K562 (cell line): ENCODE results near the gene IRF9. TPM values are rescaled to one million over a fixed set of nuclear protein-coding genes. Genes with fewer than 3 reads are reported as not detected.

ENCODE experiments used
- ATAC-seq: fragments of 200-7000 bp; cut with Tn5 transposase; 3 replicates; pipeline ENCODE4 v1.9.1; 2020; ENCODE audit warnings: moderate library complexity
- BruUV-seq: library from RNA; stranded (reverse); fragments of 400-500 nt; replicated peaks from 2 replicates; lab custom pipeline; 2021; lab: Mats Ljungman, UMichigan
- CTCF ChIA-PET: fragments of 300-600 bp; formaldehyde crosslinking; extraction: SDS; loops from one replicate; lab custom pipeline; 2021; ENCODE audit warnings: low intra/inter-chr PET ratio; lab: Yijun Ruan, JAX
- POLR2A ChIA-PET: fragments of 300-600, 350-650 bp; sonication (Branson Sonifier 250); formaldehyde crosslinking; extraction: SDS; loops from one replicate; lab custom pipeline; 2021; ENCODE audit warnings: antibody characterized with exemption, inconsistent platforms; lab: Yijun Ruan, JAX
- DNase-seq, 4 experiments: peaks; one replicate each; pipeline versions ENCODE4 v3.0.0 to v3.0.0-alpha.2; 2011 to 2018; ENCODE audit warnings: low spot score in 3 of 4, mixed read lengths in 3 of 4; ENCODE audit errors: extremely low read depth in 1 of 4
- FAIRE-seq: peaks from 2 replicates; lab custom pipeline; 2011; peaks lifted over from hg19 to GRCh38; lab: Jason Lieb, UNC
- H2AFZ ChIP-seq: 2 replicates; pipeline ENCODE4 v1.6.0; 2011; ENCODE audit warnings: low read depth, low read length, control low read depth, inconsistent platforms
- H3K27ac ChIP-seq: fragments of 200-600 bp; 3 replicates; pipeline ENCODE4 v1.8.0; 2011; ENCODE audit warnings: low read depth, mild to moderate bottlenecking, control low read depth, inconsistent platforms, low read length, moderate library complexity, mixed read lengths; ENCODE audit errors: extremely low read depth
- H3K27me3 ChIP-seq, 2 experiments: fragments of 300-600 bp in 1 of 2; 2 replicates in 1 of 2; 3 replicates in 1 of 2; pipeline versions ENCODE4 v1.6.0 to v1.8.0; 2011; ENCODE audit warnings: inconsistent platforms in 2 of 2, low read length in 2 of 2, mild to moderate bottlenecking in 1 of 2, mixed read lengths in 1 of 2, moderate library complexity in 1 of 2; ENCODE audit not compliant: control insufficient read depth in 2 of 2, insufficient read depth in 2 of 2
- H3K36me3 ChIP-seq: fragments of 300-600 bp; 3 replicates; pipeline ENCODE4 v1.8.0; 2011; ENCODE audit warnings: mild to moderate bottlenecking, low read length, inconsistent platforms; ENCODE audit not compliant: control insufficient read depth, insufficient read depth
- H3K4me1 ChIP-seq, 2 experiments: fragments of 200-600 bp in 1 of 2; replicated peaks in 1 of 2; 2 replicates in 1 of 2; 3 replicates in 1 of 2; pipeline versions ENCODE4 v1.5.1 to v1.8.0; 2011; ENCODE audit warnings: inconsistent platforms in 2 of 2, low read length in 2 of 2, mild to moderate bottlenecking in 1 of 2, mixed read lengths in 1 of 2, moderate library complexity in 1 of 2; ENCODE audit not compliant: control insufficient read depth in 2 of 2, insufficient read depth in 2 of 2
- H3K4me2 ChIP-seq: 2 replicates; pipeline ENCODE4 v1.6.1; 2011; ENCODE audit warnings: low read length, control low read depth, inconsistent platforms, mixed read lengths; ENCODE audit not compliant: insufficient read depth
- H3K4me3 ChIP-seq: fragments of 200-600 bp; sonication (generic), shearing (Covaris generic); 2 replicates; pipeline ENCODE4 v1.5.1; 2016; ENCODE audit warnings: control low read depth, inconsistent platforms
- H3K79me2 ChIP-seq: fragments of 200-600 bp; 3 replicates; pipeline ENCODE4 v1.8.0; 2011; ENCODE audit warnings: low read length, inconsistent platforms; ENCODE audit not compliant: control insufficient read depth, insufficient read depth
- H3K9ac ChIP-seq, 2 experiments: 2 replicates each; pipeline versions ENCODE4 v1.6.0 to v1.6.1; 2011; ENCODE audit warnings: low read depth in 2 of 2, low read length in 2 of 2, control low read depth in 1 of 2, inconsistent platforms in 1 of 2, mild to moderate bottlenecking in 1 of 2, mixed read lengths in 1 of 2; ENCODE audit not compliant: insufficient read depth in 1 of 2
- H3K9me1 ChIP-seq: one replicate; pipeline ENCODE4 v1.6.0; 2011; ENCODE audit warnings: inconsistent platforms, mild to moderate bottlenecking, low read length, moderate library complexity; ENCODE audit not compliant: control insufficient read depth, insufficient read depth
- H3K9me3 ChIP-seq: replicated peaks from 2 replicates; pipeline ENCODE4 v1.5.1; 2011; ENCODE audit warnings: low read depth, low read length, inconsistent platforms; ENCODE audit not compliant: control insufficient read depth, insufficient read depth
- H4K20me1 ChIP-seq: replicated peaks from 2 replicates; pipeline ENCODE4 v1.6.1; 2011; ENCODE audit warnings: low read length, inconsistent platforms, mixed read lengths; ENCODE audit not compliant: control insufficient read depth, insufficient read depth
- ARHGAP35 ChIP-seq: fragments of 450-650 bp; IDR thresholded peaks from 2 replicates; pipeline ENCODE4 v1.6.1; 2018; ENCODE audit not compliant: partially characterized antibody
- CSDE1 ChIP-seq, 2 experiments: fragments of 450-650 bp; IDR thresholded peaks; 2 replicates each; pipeline ENCODE4 v1.6.1; 2016; ENCODE audit warnings: mild to moderate bottlenecking in 1 of 2
- ETV1 ChIP-seq: fragments of 450-650 bp; conservative IDR thresholded peaks from 2 replicates; pipeline ENCODE4 v1.6.1; 2016; ENCODE audit warnings: missing genetic modification characterization, control low read depth, low read depth, missing compliant biosample characterization
- MAFG ChIP-seq: fragments of 450-650 bp; conservative IDR thresholded peaks from 2 replicates; pipeline ENCODE4 v1.6.1; 2016; ENCODE audit warnings: missing genetic modification characterization, missing compliant biosample characterization
- PPARD ChIP-seq: fragments of 250-450 bp; sonication (Bioruptor Pico); IDR thresholded peaks from 2 replicates; pipeline ENCODE4 v1.8.0; 2022; ENCODE audit warnings: inconsistent platforms, mild to moderate bottlenecking, moderate library complexity
- WGBS: fragments of 100-300 bp; shearing (Covaris generic); methylation state at CpG from one replicate; pipeline ENCODE4 v1.1.6; 2016; ENCODE audit warnings: low coverage, mixed read lengths; ENCODE audit not compliant: insufficient coverage; ENCODE audit errors: missing lambda C conversion rate; 5-methylcytosine and 5-hydroxymethylcytosine counted together
- in situ Hi-C: fragments of 300-500 bp; cut with MboI; formaldehyde crosslinking; loops from 4 replicates; pipeline ENCODE4 v1.15.0; 2018; ENCODE audit warnings: inconsistent platforms, mixed read lengths
- intact Hi-C: fragments of 100-400 bp; cut with micrococcal nuclease; formaldehyde crosslinking; loops from 2 replicates; pipeline ENCODE4 v1.14.2; 2022
- polyA plus RNA-seq, 8 experiments: library from polyadenylated mRNA; depleted of rRNA in 4 of 8; stranded (reverse) in 5 of 8; unstranded in 3 of 8; fragments of >200 nt; fragmentation: Nextera tagmentation in 2 of 8; fragmentation: Illumina TruSeq in 1 of 8; extraction: Ambion mirVana in 2 of 8; extraction: Trizol in 1 of 8; gene quantifications; 2 replicates each; pipeline versions ENCODE4 v1.2.1 to v1.2.3, GENCODE V29; 2011 to 2014; ENCODE audit warnings: inconsistent platforms in 1 of 8, missing spikeins in 1 of 8
- total RNA-seq, 7 experiments: library from RNA; depleted of rRNA in 6 of 7; stranded (reverse); fragments of >200 nt in 6 of 7; fragmentation: Illumina TruSeq in 2 of 7; extraction: Trizol in 2 of 7; gene quantifications; 2 replicates each; pipeline versions ENCODE4 v1.2.1 to v1.2.3, GENCODE V29; 2011 to 2021; ENCODE audit warnings: low replicate concordance in 1 of 7
- TF ChIP-seq, protein P1 (sequence below): fragments of 250-450 bp; sonication (Bioruptor Pico); IDR thresholded peaks from 2 replicates; pipeline ENCODE4 v1.8.0; 2022; ENCODE audit warnings: inconsistent platforms
- TF ChIP-seq, protein P2 (sequence below): sonication (generic); formaldehyde crosslinking; IDR thresholded peaks from 2 replicates; pipeline ENCODE4 v1.8.1; 2023; ENCODE audit warnings: mild to moderate bottlenecking, missing genetic modification reagents
- TF ChIP-seq, protein P3 (sequence below): fragments of 250-450 bp; sonication (Bioruptor Pico); IDR thresholded peaks from 2 replicates; pipeline ENCODE4 v1.5.0; 2022; ENCODE audit warnings: mild to moderate bottlenecking
- TF ChIP-seq, protein P4 (sequence below): fragments of 450-650 bp; IDR thresholded peaks from 2 replicates; pipeline ENCODE4 v1.6.1; 2017; ENCODE audit warnings: antibody characterized with exemption

IRF9 gene
- total and polyA plus RNA-seq, 9 of the 15 experiments (the other 6 are each of a cell fraction or from before 2014, with no cell fraction given): 0.79 to 14.8 (median 6.1) TPM

DNA sequence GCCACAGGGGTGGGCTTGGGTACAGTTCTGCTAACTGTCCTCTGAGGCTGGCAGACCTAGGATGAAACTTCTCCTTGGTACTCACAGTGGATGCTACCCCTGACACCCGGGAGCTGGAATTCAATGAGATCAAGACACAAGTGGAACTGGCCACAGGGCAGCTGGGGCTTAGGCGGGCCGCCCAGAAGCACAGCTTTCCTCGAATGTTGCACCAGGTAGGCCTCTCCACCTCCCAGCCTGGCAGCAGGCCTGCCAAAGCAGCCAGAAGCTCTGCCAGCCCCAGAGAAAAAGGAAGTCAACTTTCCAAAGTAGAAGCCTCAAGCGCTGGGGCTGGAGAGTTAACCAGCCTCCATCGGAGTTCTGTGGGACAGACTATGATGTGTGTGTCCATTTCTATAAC, 43.9 kb upstream of the IRF9 start:
- Histone ChIP-seq H3K36me3 (peaks cover 52% of the 10 kb centered on the region; the same call in 2 of the 3 replicates), H3K4me3 (no peak overlapping the region), H2AFZ (no peak overlapping the region), H3K9ac (peak overlapping the region in 1 of 2 experiments; percentile 3; a peak in 1 of 4 replicates), H3K9me1 (no peaks in the 10 kb centered on the region), H4K20me1 (no peaks in the 10 kb centered on the region), H3K27me3 (no peaks in the 10 kb centered on the region), H3K27ac (no peak overlapping the region), H3K4me2 (no peak overlapping the region; the same call in 1 of the 2 replicates), H3K79me2 (peaks cover 18% of the 10 kb centered on the region), H3K4me1 (peaks cover 10% of the 10 kb centered on the region in 2 experiments; a peak in 4 of 5 replicates), H3K9me3 (no peaks in the 10 kb centered on the region)
- POLR2A ChIA-PET: interaction anchor here (5.0 kb wide), 1 partner anchor 9 kb away, joined by 38 read pairs; no protein-coding TSS in a partner anchor
- DNase-seq (no peak), FAIRE-seq (no peak), ATAC-seq (no peak)
- intact Hi-C loops: no loop called here
- CTCF ChIA-PET: no interaction called here
- in situ Hi-C loops: no loop called here
- BruUV-seq: no TSS peak
- no peak for TF ChIP-seq PPARD (CRISPR knock-in tag)
- TF ChIP-seq ARHGAP35: no peak
- TF ChIP-seq, protein P1, sequence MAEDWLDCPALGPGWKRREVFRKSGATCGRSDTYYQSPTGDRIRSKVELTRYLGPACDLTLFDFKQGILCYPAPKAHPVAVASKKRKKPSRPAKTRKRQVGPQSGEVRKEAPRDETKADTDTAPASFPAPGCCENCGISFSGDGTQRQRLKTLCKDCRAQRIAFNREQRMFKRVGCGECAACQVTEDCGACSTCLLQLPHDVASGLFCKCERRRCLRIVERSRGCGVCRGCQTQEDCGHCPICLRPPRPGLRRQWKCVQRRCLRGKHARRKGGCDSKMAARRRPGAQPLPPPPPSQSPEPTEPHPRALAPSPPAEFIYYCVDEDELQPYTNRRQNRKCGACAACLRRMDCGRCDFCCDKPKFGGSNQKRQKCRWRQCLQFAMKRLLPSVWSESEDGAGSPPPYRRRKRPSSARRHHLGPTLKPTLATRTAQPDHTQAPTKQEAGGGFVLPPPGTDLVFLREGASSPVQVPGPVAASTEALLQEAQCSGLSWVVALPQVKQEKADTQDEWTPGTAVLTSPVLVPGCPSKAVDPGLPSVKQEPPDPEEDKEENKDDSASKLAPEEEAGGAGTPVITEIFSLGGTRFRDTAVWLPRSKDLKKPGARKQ (CRISPR knock-in tag): no peak
- no peak for TF ChIP-seq MAFG (tag)
- TF ChIP-seq, protein P2, sequence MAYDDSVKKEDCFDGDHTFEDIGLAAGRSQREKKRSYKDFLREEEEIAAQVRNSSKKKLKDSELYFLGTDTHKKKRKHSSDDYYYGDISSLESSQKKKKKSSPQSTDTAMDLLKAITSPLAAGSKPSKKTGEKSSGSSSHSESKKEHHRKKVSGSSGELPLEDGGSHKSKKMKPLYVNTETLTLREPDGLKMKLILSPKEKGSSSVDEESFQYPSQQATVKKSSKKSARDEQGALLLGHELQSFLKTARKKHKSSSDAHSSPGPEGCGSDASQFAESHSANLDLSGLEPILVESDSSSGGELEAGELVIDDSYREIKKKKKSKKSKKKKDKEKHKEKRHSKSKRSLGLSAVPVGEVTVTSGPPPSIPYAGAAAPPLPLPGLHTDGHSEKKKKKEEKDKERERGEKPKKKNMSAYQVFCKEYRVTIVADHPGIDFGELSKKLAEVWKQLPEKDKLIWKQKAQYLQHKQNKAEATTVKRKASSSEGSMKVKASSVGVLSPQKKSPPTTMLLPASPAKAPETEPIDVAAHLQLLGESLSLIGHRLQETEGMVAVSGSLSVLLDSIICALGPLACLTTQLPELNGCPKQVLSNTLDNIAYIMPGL (CRISPR knock-in tag): no peak
- TF ChIP-seq CSDE1 (IDR thresholded peaks at IDR 0.05): no peak
- TF ChIP-seq, protein P3, sequence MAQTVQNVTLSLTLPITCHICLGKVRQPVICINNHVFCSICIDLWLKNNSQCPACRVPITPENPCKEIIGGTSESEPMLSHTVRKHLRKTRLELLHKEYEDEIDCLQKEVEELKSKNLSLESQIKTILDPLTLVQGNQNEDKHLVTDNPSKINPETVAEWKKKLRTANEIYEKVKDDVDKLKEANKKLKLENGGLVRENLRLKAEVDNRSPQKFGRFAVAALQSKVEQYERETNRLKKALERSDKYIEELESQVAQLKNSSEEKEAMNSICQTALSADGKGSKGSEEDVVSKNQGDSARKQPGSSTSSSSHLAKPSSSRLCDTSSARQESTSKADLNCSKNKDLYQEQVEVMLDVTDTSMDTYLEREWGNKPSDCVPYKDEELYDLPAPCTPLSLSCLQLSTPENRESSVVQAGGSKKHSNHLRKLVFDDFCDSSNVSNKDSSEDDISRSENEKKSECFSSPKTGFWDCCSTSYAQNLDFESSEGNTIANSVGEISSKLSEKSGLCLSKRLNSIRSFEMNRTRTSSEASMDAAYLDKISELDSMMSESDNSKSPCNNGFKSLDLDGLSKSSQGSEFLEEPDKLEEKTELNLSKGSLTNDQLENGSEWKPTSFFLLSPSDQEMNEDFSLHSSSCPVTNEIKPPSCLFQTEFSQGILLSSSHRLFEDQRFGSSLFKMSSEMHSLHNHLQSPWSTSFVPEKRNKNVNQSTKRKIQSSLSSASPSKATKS (CRISPR knock-in tag): no peak
- TF ChIP-seq, protein P4, sequence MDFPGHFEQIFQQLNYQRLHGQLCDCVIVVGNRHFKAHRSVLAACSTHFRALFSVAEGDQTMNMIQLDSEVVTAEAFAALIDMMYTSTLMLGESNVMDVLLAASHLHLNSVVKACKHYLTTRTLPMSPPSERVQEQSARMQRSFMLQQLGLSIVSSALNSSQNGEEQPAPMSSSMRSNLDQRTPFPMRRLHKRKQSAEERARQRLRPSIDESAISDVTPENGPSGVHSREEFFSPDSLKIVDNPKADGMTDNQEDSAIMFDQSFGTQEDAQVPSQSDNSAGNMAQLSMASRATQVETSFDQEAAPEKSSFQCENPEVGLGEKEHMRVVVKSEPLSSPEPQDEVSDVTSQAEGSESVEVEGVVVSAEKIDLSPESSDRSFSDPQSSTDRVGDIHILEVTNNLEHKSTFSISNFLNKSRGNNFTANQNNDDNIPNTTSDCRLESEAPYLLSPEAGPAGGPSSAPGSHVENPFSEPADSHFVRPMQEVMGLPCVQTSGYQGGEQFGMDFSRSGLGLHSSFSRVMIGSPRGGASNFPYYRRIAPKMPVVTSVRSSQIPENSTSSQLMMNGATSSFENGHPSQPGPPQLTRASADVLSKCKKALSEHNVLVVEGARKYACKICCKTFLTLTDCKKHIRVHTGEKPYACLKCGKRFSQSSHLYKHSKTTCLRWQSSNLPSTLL: no peak
- TF ChIP-seq ETV1 (tag): no peak
- WGBS: 84% methylated on average over 3 of the region's 6 CpGs
